IPS-15b (cell line): ENCODE results near the gene TELO2.
A peak's percentile ranks its signal among the peaks of the same experiment; 100 is the strongest.

Experiments
- H3K27me3 ChIP-seq: one replicate; pipeline ENCODE4 v1.6.1; 2013; ENCODE audit warnings: low read length; ENCODE audit not compliant: control insufficient read depth, insufficient read depth
- H3K36me3 ChIP-seq: one replicate; pipeline ENCODE4 v1.6.1; 2013; ENCODE audit warnings: low read length; ENCODE audit not compliant: control insufficient read depth, insufficient read depth
- H3K4me1 ChIP-seq: one replicate; pipeline ENCODE4 v1.6.1; 2013; ENCODE audit warnings: mild to moderate bottlenecking, low read length; ENCODE audit not compliant: control insufficient read depth, insufficient read depth
- H3K4me3 ChIP-seq: one replicate; pipeline ENCODE4 v1.5.1; 2013; ENCODE audit warnings: low read depth, low read length
- H3K9ac ChIP-seq: one replicate; pipeline ENCODE4 v1.6.1; 2013; ENCODE audit warnings: low read depth, mild to moderate bottlenecking, low read length
- H3K9me3 ChIP-seq: one replicate; pipeline ENCODE4 v1.6.1; 2013; ENCODE audit warnings: mild to moderate bottlenecking, low read length; ENCODE audit not compliant: control insufficient read depth, insufficient read depth

Gene TELO2

DNA sequence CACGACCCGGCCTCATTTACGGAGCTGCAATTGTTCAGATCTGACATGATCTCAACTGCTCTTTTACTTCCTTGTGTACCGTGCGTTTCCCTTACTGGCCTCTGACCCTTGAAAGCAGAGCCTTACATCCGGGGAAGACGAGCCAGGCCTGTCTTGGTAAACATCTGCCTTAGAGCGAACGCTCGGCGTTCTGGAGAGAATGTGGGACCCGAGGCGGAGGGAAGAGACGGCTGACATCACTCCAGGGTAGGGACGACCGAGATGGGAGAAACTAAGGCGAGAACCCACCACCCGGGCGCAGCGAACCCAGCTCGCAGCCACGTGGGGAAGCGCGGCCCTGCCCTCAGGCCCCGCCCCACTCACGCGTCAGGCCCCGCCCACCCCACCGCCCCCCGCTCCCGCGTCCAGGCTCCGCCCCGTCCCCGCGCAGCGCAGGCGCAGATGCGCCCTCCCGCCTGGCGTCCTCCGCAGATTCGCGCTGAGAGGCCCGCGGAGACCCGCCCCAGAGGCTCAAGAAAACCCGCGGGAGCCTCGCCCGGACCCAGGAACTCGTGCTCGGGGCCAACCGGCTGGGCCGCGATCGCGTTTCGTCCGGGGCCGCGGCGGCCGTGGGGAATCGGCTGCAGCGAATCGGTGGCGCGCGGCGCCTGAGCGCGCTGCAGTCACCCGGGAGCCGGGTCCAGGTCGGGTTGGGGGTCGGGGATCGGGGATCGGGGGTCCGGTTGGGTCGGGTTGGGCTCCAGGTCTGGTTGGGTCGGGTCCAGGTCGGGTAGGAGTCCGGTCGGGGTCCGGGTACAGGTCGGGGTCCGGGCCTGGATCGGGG lies at the start of gene TELO2:
TSS of gene TELO2 (plus strand) at position 438 of the 823 bp plus-strand sequence. CDS start 922 bp downstream, outside the sequence.
- Histone ChIP-seq H3K36me3 (peaks cover 32% of the 10 kb centered on the region), H3K4me1 (peaks cover 4% of the 10 kb centered on the region), H3K9me3 (no peaks in the 10 kb centered on the region), H3K9ac (peak within 1 kb of the TSS; percentile 77), H3K4me3 (peak within 1 kb of the TSS; percentile 77), H3K27me3 (no peaks in the 10 kb centered on the region)

DNA sequence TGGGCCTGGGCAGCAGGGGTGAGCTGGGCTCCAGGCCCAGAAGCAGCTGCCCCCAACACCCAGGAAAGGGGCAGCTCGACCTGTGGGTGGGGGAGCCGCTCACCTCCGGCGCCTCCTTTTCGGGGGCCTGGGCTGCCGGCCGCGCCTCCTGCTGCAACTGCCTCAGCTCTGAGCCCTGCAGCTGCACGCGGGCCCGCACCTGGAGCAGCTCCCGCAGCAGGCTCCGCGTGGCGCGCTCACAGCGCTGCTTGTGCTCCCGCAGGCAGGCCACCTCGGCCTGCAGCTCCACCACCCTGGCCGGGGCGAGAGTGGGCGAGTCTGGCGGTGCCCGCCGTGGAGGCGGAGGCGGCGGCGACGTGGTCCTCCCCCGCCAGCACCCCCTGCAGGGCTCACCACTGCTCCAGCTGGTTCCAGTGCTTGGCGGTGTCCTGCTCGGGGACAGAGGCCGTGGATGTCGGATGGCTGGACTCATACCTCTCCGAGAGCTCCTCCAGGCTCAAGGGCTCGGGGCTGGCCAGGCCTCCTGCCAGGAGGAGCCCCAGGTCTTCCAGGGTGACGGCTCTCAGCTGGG lies 49.7 kb upstream of the TELO2 start:
- Histone ChIP-seq H3K9ac (peak overlapping the region; percentile 5), H3K4me3 (no peak overlapping the region), H3K9me3 (no peaks in the 10 kb centered on the region), H3K36me3 (peaks cover 26% of the 10 kb centered on the region), H3K4me1 (no peaks in the 10 kb centered on the region), H3K27me3 (no peaks in the 10 kb centered on the region)

GRCh38 chr16:1443980-1444729 lies 49.0 kb upstream of the TELO2 start, which contains the start of gene CCDC154:
CCDC154 (minus strand) TSS chr16:1444556; CDS start chr16:1444322, 234 bp downstream.
- peaks cover 28% of the 10 kb centered on the region for H3K36me3 ChIP-seq
- no peak within 1 kb of the TSS for H3K9ac ChIP-seq
- H3K4me1 ChIP-seq = no peaks in the 10 kb centered on the region
- H3K4me3 ChIP-seq = no peak within 1 kb of the TSS
- no peaks in the 10 kb centered on the region for H3K9me3 ChIP-seq
- no peaks in the 10 kb centered on the region for H3K27me3 ChIP-seq

DNA sequence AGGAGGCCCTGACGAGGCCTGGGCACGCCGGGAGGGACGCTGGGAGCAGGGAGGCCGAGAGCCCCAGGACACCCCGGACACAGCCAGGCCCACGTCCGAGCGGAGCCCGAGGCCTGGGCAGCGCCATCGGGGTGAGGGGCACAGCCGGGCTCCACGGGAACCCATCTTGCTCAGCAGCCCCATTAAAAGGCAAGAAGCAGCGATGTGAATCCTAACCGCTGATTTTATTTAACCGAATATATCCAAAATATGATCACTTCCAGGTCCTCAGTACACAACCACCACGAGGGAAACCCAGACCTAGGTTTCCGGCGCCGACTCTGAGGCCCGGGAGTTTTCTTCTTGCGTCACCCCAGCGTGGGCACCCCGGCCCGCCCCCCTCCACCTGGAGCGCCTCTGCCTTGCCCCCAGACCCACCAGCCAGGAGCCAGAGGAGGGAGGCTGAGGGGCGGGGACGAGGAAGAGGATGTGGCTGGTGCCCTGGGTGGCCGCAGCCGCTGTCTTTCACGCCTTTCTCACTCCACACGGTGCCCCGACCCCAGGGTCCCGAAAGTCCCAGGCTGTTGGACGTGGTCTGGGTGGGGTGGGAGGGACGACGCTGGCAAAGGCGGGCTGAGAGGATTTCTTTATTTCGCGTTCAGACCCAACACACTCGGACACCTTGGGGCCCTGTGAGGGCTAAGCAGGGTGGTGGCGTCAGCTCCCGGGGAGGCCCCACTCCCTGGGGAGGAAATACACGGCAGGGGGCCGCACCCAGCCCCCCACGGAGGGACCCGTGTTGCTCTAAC lies 48.2 kb upstream of the TELO2 start:
- Histone ChIP-seq H3K27me3 (no peaks in the 10 kb centered on the region), H3K36me3 (peaks cover 28% of the 10 kb centered on the region), H3K9me3 (no peaks in the 10 kb centered on the region), H3K4me1 (no peaks in the 10 kb centered on the region), H3K9ac (no peak overlapping the region), H3K4me3 (no peak overlapping the region)

DNA sequence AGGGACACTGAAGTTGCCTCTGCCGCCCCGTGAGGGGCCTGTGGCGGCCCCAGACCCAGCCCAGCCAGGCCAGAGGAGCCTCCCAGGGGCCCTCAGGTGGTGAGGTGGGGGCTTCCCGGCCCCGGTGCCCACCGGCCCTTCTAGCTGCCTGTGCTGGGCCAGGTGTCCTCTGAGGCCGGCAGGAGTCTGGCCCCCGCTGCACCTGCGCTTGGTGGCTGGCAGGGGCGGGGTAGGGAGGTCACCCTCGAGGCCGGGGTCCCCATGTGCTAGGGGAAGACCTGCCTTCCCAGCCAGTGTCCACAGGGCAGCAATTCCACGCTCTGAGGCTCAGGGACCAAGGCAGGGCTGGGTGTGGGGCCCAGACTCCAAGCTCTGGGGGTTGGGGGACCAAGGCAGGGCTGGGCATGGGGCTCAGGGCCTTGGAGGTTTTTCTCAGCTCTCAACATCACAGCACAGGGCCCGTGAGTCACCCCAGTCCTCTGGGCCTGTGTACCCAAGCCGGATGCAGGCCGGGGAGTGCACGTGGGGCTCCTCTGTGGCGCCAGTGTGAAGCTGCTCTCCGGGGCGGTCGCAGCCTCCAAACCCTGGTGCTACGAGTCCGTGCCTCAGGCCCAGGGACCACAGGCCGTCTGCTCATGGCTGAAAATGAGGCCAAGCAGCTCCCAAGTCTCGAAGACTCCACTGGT lies 47.5 kb upstream of the TELO2 start:
- no peaks in the 10 kb centered on the region for H3K27me3 ChIP-seq
- no peak overlapping the region for H3K4me3 ChIP-seq
- H3K36me3 ChIP-seq = peaks cover 28% of the 10 kb centered on the region
- H3K9ac ChIP-seq = no peak overlapping the region
- H3K9me3 ChIP-seq = no peaks in the 10 kb centered on the region
- H3K4me1 ChIP-seq = no peaks in the 10 kb centered on the region

DNA sequence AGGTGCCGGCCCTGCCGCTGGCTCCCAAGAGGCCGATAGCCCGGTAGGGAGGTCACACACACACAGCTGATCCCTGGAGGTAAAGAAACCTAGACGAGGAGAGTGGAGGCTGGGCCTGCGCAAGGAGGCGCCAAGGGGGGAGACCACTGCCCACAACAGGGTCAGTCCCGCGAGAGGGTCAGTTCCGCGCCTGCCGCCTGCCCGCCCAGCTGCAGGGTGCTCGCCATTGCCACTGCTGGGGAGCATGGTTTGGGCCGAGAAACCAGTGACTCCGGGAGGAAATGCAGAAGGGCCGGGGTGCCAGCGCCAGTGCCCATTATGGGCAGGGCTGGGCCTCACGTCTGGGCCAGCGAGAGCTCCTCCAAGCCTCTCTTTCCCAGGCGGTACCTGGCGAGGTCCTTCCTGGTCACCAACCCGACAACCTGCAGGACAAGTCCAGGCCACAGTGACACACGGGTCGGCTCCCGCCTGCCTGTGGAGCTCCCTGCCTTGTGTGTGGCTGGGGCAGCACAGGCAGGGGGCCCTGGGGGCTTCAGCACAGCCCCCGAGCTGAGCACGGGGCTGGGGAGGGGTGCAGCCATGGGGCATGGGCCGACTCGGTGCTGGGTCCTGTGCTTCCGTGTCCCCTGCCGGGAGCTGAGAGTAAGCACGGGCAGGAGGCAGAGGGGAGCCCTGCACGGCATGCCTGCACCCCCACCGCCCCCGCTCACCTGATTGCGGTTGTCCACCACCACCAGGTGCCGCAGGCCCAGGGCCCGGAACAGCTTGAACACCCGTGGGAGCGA lies 46.7 kb upstream of the TELO2 start:
- Histone ChIP-seq H3K4me1 (no peaks in the 10 kb centered on the region), H3K36me3 (peaks cover 33% of the 10 kb centered on the region), H3K9ac (no peak overlapping the region), H3K27me3 (no peaks in the 10 kb centered on the region), H3K4me3 (no peak overlapping the region), H3K9me3 (no peaks in the 10 kb centered on the region)

GRCh38 chr16:1447965-1448364 lies 45.2 kb upstream of the TELO2 start:
- Histone ChIP-seq H3K4me1 (no peaks in the 10 kb centered on the region), H3K36me3 (peaks cover 44% of the 10 kb centered on the region), H3K4me3 (no peak overlapping the region), H3K27me3 (no peaks in the 10 kb centered on the region), H3K9ac (no peak overlapping the region), H3K9me3 (no peaks in the 10 kb centered on the region)

DNA sequence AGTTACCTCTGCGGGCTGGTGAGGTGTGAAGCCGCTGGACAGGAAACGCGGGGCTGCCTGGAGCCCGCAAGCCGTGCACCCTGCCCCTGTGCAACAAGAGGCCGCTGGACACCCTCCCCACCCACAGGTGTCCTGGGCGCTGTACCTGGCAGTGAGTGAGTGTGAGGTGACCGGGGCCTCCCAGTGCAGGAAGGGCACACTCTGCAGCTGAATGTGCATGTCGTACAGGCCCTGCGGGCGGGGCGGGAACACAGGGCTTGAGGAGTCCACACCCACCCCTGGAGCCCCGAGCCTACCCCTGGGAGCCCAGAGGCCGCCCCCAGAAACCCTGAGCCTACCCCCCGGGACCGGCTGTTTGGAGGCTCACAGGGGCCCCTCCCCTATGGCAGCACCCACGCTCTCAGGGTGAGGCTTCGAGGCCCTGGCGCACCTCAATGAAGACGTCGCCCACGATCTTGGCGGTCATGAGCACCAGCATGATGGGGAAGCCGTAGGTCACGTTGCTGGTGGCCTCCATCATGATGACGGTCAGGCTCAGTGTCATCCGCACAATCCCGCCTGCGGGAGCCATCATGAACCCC lies 44.5 kb upstream of the TELO2 start:
- H3K36me3 ChIP-seq = peaks cover 48% of the 10 kb centered on the region
- no peaks in the 10 kb centered on the region for H3K4me1 ChIP-seq

DNA sequence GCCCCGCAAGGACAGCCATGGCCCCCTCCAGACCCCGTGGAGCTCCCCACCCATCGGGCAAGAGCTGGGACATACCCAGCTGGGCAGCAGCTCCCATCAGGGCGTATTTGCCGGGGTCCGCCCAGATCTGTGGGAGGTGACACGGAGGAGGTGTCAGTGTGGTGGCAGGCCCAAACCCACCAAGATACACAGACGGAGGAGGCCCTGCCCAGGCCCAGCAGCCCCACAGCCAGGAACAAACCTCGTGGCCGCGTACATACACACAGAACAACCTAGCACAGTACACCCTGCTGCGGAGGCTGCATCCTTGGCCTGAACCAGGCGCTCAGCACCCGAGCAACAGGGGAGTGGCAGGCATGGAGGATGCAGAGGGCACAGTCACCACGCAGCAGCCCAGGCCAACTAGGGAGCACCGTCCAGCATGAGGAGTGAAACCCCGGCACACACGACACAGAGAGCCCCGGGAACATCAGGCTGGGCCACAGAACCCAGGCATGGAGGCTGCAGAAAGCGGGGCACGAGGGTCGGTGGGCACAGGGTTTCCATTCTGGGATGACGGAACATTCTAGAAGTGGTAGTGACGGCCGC lies 43.9 kb upstream of the TELO2 start:
- no peaks in the 10 kb centered on the region for H3K9me3 ChIP-seq
- no peaks in the 10 kb centered on the region for H3K4me1 ChIP-seq
- H3K36me3 ChIP-seq = peaks cover 49% of the 10 kb centered on the region
- no peaks in the 10 kb centered on the region for H3K27me3 ChIP-seq
- H3K4me3 ChIP-seq = no peak overlapping the region
- no peak overlapping the region for H3K9ac ChIP-seq

More for the DNA sequence above, 44.5 kb upstream of the TELO2 start:
- no peaks in the 10 kb centered on the region for H3K27me3 ChIP-seq
- H3K9me3 ChIP-seq = no peaks in the 10 kb centered on the region
- H3K9ac ChIP-seq = no peak overlapping the region
- no peak overlapping the region for H3K4me3 ChIP-seq

DNA sequence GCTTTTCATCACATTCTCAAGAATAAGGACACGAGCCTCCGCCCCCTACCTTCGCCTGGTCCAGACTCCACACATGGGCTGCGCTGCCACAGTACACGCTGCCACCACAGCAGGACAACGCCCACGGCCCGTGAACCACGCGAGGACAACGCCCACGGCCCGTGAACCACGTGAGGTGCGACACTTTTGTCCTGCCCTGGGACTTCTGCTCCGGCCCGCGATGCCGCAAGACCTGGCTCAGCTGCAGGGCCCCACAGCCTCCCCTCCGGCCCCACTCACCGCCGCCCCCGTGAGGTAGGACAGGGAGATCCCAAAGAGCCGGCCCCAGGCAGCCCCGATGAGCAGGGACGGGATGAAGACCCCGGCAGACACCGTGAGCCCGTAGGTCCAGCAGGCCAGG lies 42.9 kb upstream of the TELO2 start:
- Histone ChIP-seq H3K9me3 (no peaks in the 10 kb centered on the region), H3K36me3 (peaks cover 56% of the 10 kb centered on the region), H3K4me1 (no peaks in the 10 kb centered on the region), H3K4me3 (no peak overlapping the region), H3K9ac (no peak overlapping the region), H3K27me3 (no peaks in the 10 kb centered on the region)
